Stimulated activated CD4-positive, alpha-beta T cell treated with anti-CD3 and anti-CD28 coated beads, Interleukin-1b, Interleukin-23, amount 100 ng/mL, for 4 hours (primary cell): ENCODE results near the gene LILRB1.
"Not testable (repeated sequence)": the region's sequence is repeated elsewhere in the genome, so short reads cannot be mapped to it uniquely, and the experiment has no call there.

ENCODE experiments used
- DNase-seq, 2 donors: peaks; one replicate each; pipeline ENCODE4 v3.0.0-alpha.2; 2020; ENCODE audit warnings: low read depth in 2 of 2

The LILRB1 gene

DNA sequence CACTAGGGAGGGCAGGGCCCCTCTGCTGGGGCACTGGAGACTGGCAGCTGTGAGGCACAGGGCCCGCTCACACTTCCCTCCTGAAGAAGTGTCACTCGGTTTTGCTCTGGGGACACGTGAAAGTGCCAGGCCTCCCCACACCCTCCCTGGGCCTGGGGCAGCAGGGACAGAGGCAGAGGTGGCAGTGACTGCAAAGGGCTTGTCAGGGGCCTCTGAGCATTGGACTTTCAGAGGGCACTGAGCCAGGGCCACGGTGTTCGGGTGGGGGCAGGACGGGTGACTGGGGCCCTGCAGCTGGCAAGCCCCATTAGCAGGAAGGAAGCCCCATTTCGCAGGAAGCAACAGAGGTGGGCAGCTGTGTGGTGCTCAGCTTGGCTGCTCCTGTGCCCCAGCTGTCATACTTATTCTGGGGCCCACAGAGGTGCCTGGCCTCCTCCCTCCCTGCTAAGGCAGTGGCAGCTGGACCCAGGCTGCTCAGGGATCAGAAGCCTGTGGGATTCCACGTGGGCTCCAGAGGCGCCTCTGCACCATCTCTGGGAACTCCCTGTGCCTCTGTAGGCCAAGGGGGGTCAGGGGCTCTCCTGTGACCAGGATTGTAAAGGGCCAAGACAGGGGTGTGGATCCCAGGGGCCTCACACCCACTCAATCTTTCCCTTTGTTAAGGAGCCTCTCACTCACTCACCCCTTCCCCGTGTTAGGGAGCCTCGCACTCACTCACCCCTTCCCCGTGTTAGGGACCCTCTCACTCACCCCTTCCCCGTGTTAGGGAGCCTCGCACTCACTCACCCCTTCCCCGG, 5.2 kb upstream of the LILRB1 start:
- DNase-seq: not testable (repeated sequence)

DNA sequence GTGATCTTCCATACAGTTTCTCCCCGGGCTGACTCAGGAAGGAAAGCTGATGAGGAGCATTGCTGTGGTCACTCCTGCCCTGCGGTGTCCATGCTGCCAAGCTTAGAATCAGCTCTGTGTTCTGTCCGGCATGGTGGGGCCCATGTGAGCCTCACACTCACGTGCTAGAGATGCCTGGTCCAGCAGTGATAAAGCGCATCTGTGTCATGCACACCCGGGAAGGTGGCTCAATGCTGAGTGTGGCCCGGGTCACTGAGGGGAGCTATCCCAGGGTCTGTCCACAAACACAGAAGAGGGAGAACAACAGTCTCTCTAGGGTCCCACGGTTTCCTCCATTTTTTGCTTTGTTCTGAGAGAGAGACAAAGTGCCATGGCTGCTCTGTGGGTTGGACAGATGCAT, 3.5 kb upstream of the LILRB1 start:
- DNase-seq: no peak

DNA sequence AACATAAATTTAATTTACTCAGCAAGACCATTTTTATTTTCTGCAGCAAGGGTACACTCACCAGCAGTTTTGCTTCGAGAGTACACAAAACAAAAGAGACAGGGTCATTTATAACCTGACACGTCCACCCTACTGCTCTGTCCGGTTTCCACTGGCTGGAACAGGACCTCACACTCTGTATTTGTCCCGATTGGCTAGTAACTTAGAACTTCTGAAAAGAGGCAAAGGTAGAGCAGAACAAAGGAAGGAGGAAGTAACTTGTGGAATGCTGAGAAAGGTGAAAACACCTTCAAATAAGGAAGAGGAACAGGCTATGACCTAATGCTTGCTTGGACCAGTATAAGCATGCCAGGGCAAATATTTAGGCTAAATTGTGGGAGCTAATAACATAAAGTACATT, 2.4 kb upstream of the LILRB1 start:
- DNase-seq: not testable (repeated sequence)

DNA sequence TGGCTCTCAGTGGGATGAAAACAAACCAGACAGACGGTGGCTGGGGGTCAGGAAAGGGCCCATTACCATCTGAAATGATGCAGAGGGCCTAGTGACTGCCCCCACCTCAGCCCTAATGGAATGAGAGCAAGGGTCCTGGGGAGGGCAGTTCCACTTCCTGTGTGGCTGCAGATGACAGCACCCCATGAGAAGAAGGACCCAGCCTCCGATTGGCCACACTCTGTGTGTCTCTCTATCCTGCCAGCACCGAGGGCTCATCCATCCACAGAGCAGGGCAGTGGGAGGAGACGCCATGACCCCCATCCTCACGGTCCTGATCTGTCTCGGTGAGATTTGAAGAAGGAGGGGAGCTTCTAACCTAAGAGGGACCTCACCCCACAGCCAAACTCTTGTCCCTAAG, 498 bp downstream of the LILRB1 start:
- DNase-seq: no peak

DNA sequence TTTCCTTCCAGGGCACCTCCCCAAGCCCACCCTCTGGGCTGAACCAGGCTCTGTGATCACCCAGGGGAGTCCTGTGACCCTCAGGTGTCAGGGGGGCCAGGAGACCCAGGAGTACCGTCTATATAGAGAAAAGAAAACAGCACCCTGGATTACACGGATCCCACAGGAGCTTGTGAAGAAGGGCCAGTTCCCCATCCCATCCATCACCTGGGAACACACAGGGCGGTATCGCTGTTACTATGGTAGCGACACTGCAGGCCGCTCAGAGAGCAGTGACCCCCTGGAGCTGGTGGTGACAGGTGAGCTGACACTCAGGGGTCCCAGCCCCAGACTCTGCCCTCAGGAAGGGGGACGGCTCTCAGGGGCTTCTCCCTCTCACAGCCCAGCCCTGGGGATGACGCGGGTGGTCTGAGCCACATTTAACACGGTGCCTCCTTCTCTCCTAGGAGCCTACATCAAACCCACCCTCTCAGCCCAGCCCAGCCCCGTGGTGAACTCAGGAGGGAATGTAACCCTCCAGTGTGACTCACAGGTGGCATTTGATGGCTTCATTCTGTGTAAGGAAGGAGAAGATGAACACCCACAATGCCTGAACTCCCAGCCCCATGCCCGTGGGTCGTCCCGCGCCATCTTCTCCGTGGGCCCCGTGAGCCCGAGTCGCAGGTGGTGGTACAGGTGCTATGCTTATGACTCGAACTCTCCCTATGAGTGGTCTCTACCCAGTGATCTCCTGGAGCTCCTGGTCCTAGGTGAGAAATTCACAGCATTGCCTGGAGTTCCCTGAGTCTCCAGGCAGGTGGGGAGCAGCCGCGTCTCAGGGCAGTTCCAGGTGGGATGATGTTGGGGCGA, 1.4 kb downstream of the LILRB1 start:
- not testable (repeated sequence) for DNase-seq

DNA sequence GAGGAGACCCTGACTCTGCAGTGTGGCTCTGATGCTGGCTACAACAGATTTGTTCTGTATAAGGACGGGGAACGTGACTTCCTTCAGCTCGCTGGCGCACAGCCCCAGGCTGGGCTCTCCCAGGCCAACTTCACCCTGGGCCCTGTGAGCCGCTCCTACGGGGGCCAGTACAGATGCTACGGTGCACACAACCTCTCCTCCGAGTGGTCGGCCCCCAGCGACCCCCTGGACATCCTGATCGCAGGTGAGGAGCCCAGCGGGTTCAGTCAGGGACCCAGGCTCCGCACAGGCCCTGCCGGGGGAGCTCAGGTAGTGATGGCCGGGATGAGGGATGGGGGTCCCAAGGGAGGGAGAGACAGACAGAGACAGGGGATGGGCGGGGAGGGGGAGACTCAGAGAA, 2.2 kb downstream of the LILRB1 start:
- DNase-seq: not testable (repeated sequence)

DNA sequence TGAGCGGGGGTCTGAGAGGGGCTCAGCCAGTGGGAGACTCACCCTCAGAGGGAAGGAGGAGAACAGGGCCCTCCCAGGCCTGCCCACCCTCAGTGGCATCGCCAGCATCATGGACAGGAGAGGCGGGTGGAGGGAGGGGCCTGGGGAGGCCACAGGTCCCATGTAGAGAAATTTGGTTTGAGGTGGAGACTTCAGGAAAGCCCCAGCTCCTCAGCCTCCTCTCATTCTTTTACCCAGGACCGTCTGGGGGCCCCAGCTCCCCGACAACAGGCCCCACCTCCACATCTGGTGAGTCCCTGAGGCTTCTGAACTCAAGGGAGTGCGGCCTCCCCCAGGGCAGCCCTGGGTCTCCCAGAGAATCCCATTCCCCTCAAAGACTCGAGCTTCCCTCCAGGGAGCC, 3.1 kb downstream of the LILRB1 start:
- DNase-seq: no peak

DNA sequence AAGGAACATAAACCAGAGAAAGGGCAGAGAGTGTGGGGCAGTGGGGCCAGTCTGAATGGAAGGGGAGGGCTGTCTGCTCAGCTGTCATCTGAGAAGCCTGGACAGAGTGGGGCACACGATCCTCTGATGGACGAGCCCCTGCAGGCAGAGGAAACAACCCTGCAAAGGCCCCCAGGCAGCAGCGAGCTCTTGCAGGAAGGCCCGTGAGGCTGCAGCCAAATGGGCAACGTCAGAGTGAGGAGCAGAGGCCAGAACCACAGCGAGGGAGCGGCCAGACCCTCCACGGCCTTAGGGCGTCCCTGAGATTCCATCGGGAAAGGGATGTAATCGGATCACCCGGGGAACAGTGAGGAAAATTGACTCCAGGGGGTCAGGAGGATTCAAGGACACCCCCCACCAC, 5.8 kb downstream of the LILRB1 start:
- DNase-seq: not testable (repeated sequence)

DNA sequence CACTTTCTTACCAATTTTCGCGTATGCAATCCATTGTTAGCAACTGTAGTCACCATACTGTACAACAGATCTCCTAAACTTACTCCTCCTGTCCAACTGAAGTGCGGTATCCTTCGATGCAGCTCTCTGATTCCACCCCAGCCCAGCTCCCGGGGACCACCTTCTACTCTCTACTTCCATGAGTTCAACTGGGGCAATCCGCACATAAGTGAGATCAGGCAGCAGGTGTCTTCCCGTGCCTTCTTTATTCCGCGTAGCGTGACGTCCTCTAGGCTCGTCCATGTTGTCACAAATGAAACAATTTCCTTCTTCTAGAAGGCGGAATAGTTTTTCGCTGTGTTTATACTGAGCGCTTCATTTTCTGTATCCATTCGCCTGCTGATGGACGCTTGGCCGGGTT, 8.4 kb downstream of the LILRB1 start:
- no peak for DNase-seq

DNA sequence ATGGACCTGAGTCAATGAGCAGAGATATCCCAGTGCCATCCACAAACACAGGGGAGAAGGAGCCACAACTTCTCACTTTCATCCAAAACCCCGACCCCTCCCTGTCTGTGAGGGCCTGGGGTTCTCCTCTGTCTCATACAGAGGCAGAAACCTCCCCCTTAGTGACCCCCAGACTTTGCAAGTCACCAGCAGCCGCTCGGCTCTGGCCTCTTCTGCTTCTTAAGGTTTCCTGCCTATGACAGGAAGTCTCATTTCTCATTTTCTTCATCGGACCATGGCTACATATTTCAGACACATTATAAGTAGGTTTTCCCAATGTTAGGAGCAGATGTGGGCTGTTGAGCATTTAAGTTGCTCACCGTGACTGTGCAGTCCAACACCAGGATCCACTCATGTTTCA, 12.7 kb downstream of the LILRB1 start:
- not testable (repeated sequence) for DNase-seq

DNA sequence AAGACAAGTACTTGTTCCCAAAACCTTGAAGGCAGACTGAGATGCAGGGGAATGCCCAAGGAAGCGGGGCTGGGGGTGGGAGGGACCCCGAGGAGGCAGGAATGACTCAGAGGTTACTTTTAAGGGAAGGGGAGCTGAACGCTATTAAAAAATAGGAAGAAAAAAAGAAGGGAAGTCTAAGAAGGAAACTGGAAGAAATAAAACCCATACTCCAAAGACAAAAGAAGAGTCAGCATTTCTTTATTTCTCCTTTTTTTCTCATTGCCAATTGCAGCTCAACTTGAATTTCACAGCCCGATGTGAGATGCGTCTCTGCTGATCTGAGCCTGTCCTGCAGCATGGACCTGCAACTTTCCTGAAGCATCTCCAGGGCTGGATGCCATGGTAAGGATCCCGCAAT, 13.3 kb downstream of the LILRB1 start:
- DNase-seq: not testable (repeated sequence)

DNA sequence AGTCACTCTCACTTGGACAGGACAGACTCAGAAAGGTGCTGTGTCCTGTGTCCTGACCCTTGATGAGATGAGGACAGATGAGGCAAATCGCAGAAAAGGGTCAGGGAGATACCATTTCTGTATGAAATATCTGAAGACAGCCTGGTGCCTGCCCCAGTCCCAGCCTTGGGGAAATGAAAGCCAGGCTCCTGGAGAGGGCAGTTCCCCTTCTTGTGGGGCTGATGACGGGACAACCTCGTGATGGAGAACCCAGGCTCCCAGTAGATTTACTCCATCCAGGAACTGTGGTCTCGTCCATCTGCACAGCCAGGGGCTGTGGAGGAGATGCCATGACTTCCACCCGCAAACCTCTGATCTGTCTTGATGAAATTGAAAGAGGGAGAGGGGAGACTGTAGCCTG, 13.8 kb downstream of the LILRB1 start:
- no peak for DNase-seq

DNA sequence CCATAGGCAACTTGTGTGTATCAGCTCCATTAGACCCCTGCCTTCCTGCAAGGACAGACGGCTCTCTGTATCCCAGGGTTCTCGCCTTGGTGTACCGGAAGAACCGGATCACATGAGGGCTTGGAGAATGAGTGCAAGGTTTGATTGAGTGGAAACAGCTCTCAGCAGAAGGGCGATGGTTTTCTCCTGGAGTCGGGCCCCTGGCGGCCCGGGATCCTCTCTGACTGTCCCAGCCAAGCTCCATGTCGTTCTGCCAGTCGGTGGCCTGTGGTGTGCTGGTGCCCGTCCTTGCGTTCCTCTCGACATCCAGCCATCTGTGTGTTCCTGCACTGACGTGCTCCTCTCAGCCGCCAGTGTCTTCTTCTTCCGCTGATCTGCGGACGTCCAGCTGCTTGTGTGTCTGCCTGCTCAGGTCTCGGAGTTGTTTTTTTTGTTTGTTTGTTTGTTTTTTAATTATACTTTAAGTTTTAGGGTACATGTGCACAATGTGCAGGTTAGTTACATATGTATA, 16.1 kb downstream of the LILRB1 start:
- no peak for DNase-seq

DNA sequence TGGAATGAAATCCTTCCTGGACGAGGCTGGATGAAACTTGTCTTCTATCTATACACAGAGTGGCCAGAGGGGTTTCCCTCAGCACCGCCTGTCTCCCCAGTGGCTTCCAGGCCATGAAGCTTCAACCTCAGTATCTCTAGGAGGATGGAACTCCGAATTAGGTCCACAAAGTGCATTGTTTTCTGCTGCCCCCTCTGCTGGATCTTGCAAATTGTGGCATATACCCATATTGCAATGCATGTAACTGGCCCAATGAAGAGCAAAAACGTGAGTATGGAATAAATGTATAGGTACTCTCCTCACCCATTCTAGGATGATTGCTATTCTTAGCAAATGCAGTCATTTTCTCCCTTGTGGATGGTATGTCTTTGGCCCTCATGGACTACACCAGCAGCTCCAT, 17.8 kb downstream of the LILRB1 start:
- DNase-seq: no peak

DNA sequence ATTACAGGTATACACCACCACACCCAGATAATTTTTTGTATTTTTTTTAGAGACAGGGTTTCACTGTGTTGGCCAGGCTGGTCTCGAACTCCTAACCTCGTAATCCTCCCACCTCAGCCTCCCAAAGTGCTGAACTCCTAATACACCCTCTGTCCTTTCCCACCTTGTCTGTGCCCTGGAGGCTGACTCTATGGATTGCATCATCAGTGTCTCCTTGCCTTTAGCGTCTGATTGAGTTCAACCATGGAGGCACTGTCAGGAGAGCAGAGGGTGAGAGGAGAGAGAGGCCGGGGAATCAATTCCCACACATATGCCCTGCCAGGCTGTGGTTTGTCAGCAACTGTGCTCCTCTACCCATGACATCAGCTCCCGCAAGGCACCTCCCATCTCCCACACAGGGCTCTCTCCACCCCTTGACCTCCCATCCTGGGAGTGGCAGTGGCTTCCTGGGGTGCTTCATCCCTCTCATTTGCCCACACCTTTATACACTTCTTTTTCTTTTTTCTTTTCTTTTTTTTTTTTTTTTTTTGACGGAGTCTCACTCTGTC, 19.9 kb downstream of the LILRB1 start:
- no peak for DNase-seq

DNA sequence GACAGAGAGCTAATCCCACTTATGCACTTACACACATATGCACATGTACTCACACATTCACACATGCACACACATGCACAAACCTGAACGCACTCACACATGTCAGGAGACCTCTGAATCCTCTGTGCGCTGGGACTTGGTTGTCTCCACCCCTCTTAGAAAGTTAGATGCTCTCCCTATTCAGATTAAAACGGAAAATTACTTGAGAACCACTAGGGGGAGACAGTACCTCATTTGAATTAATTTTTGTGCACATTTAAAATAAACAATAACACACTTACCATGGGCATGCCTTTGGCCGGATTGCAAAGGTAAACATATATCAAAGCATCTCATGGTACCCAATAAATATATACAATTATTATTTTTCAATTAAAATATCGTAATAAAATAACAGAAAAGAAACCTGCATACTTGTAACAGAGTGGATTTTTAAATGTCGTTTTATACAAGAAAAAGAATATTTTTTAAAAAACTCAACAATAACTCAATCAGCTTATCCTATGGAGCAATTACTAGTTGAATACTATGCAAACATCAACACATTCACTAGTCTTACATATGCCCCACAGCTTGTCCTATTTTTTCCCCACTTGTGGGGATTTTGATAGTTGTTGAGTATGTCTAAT, 23.0 kb downstream of the LILRB1 start:
- no peak for DNase-seq

DNA sequence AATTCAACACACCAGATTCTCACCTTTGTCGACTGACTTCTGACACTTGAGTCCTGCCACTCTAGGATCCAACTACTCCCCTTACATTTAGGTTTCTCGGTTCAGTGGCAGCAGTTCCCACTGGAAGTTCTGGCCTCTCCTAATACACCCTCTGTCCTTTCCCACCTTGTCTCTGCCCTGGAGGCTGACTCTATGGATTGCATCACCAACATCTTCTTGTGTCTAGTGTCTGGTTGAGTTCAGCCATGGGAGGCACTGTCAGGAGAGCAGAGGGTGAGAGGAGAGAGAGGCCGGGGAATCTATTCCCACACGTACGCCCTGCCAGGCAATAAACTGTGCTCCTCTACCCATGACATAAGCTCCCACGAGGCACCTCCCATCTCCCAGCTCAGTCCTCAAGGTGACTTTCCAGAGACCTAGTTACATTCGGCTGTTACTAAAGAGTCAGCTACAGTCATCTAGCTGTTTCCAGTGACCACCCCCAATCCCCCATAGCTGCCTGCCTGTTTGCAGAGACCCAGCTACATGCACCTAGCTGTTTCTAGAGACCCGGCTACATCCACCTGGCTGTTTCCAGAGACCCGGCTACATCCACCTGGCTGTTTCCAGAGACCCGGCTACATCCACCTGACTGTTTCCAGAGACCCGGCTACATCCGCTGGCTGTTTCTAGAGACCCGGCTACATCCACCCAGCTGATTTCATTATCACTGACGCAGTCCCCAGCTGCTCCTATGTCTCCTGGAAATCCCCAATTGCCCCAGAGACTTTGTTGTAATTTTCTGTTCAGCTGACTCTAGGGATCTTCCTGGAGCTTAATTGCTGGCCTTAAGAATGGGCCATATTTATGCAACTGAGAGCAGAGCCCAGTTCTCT, 24.4 kb downstream of the LILRB1 start:
- DNase-seq: no peak

DNA sequence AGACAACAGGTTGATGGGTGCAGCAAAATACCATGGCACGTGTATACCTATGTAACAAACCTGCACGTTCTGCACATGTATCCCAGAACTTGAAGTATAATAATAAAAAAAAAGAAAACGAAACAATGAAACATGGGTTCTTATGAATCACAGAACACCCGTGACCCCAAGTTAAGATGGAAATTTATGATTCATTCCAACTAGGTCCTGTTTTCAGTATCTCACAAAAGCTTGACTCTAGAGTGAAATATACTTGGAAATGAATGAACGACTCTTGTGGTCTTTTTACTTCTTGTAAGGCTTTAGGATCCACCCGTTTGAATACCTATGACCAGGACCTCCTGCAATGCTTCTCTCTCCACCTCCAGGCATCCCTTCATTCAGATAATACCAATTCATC, 29.0 kb downstream of the LILRB1 start:
- DNase-seq: no peak

DNA sequence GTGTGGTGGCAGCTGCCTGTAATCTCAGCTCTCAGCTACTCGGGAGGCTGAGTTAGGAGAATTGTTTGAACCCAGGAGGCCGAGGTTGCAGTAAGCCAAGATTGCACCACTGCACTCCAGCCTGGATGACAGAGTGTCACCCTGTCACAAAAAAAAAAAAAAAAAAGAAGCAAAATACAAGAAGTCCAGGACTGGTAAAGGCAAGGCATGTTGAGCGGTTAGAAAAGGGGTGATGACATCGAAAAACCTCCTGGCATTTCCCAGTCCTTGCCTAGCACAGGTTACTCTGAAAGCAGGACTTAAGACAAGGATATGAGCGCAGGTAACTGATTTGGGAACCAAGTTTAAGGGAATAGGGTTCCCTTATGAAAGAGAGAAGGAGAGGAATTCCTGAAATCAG, 30.0 kb downstream of the LILRB1 start:
- no peak for DNase-seq

DNA sequence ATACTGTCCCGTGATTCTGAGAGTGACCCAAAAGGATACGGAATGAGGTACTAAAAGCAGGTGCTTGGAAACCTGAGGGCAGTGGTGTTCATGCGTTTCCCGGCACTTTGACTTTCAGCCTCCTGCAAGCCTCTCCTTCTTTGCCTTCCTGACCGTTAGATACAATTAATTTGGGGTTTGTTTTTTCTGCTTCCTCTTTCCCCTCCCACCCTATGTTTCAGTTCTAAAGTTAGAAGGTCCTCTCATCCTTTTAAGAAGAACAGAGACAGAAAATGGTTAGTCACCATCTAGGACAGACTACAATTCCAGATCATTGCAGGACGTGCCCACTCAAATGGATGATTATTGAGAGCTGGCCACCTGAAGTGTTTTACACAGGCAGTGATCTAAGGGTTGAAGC, 30.7 kb downstream of the LILRB1 start:
- DNase-seq: no peak

DNA sequence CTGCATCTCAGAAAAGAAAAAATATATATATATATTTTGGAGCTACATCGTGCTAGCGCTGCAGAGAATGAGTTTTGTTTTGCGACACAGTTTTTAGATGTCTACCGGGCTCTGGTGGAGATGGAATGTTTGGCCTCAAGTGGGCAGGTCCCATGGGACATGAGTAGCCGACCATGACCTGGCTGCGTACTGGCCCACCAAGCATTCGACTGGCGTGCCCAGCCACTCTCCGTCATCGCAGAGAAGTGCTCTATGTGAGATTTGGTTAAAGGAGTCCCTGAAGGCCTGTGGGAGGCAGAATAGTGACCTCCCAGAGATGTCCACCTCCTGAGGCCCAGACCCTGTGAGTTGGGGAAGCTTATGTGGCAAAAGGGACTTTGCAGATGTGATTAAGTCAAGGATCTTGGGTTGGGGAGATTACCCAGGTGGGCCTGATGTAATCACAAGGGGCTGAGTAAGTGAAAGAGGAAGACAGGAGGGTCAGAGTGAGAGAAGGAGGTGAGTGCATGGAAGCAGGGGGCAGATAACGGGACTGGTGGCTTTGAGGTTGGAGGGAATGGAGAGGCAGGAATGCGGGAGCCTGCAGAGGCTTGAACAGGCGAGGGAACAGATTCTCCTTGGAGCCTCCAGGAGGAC, 31.7 kb downstream of the LILRB1 start:
- DNase-seq: no peak
